ENCODE data around the gene KRT40. TPM values are rescaled to one million over a fixed set of nuclear protein-coding genes. Genes with fewer than 3 reads are reported as not detected.

Gene KRT40
- total and polyA plus RNA-seq, 2 of the 8 experiments (the other 6 are each of a cell fraction or from before 2014, with no cell fraction given): not detected

DNA sequence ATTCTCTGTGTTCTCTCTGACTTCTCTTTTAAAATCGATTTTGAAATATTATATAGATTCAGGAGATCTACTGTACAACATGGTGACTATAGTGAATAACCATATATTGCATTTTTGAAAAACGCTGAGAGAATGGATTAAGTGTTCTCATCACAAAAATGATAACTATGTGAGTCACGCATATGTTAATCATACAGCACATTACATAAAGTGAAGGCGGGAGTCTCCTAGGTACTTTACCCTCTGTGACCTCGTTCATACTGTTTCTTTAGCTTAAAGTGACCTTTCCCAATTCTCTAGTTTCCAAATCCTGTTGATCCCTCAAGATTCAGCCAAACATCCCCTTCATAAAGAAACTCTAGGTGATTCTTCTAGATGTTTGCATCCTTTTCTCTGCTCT is 18.7 kb upstream of the KRT40 start:
- Histone ChIP-seq H3K4me2 (ENCODE audit: insufficient read depth in 1 of 2, low read depth in 2 of 2, low read length in 2 of 2) (no peak overlapping the region), H3K36me3 (ENCODE audit: control insufficient read depth in 2 of 4, insufficient read depth in 4 of 4, low read length in 3 of 4) (no peaks in the 10 kb centered on the region), H3K4ac (replicated peaks; ENCODE audit: insufficient read length, low read depth, low read length) (no peak overlapping the region), H3K9ac (replicated peaks in 1 of 4; ENCODE audit: extremely low read depth in 1 of 4, low read depth in 3 of 4, low read length in 3 of 4) (no peak overlapping the region), H3K79me2 (ENCODE audit: control insufficient read depth in 1 of 2, insufficient read depth in 2 of 2, low read length in 2 of 2) (no peaks in the 10 kb centered on the region), H3K4me1 (replicated peaks in 1 of 4; ENCODE audit: control insufficient read depth in 3 of 4, insufficient read depth in 4 of 4, low read length in 3 of 4) (no peaks in the 10 kb centered on the region), H2BK5ac (ENCODE audit: low read depth, low read length) (no peak overlapping the region), H2BK12ac (ENCODE audit: low read depth, low read length) (no peak overlapping the region), H2BK120ac (replicated peaks; ENCODE audit: low read depth, low read length) (no peak overlapping the region), H3K18ac (ENCODE audit: extremely low read depth, low read length) (no peak overlapping the region), H4K8ac (ENCODE audit: extremely low read depth, insufficient read depth, low read length) (no peak overlapping the region), H3K14ac (ENCODE audit: insufficient read length) (no peak overlapping the region), H4K5ac (ENCODE audit: insufficient read length, low read depth, low read length) (no peak overlapping the region), H3K23me2 (ENCODE audit: low read depth, low read length) (no peaks in the 10 kb centered on the region), H2BK20ac (ENCODE audit: low read length) (no peak overlapping the region), H2BK15ac (ENCODE audit: low read length) (no peak overlapping the region), H3K56ac (replicated peaks; ENCODE audit: insufficient read length, low read depth, low read length) (no peak overlapping the region), H3K9me3 (ENCODE audit: insufficient read depth in 2 of 2, low read depth in 1 of 2, low read length in 1 of 2) (no peaks in the 10 kb centered on the region), H2AFZ (ENCODE audit: low read length) (0 out of 2 replicates have a peak overlapping the region, but pooled peaks have one; percentile 68), H4K91ac (replicated peaks; ENCODE audit: insufficient read length, low read length) (no peak overlapping the region), H3K4me3 (ENCODE audit: extremely low read depth in 1 of 4, insufficient read depth in 2 of 4, low read depth in 3 of 4, low read length in 4 of 4) (no peak overlapping the region), H3K27ac (ENCODE audit: low read depth, low read length) (no peak overlapping the region), H3K23ac (ENCODE audit: insufficient read length) (no peak overlapping the region), H3K79me1 (ENCODE audit: low read depth, low read length) (no peaks in the 10 kb centered on the region), H4K20me1 (replicated peaks in 1 of 2; ENCODE audit: control insufficient read depth in 1 of 2, insufficient read depth in 2 of 2, low read length in 2 of 2) (no peaks in the 10 kb centered on the region), H3K27me3 (replicated peaks in 1 of 4; ENCODE audit: control insufficient read depth in 3 of 4, extremely low read depth in 1 of 4, insufficient read depth in 3 of 4, low read length in 3 of 4) (no peaks in the 10 kb centered on the region), H2AK5ac (ENCODE audit: low read depth, low read length) (no peak overlapping the region)
- ChIA-PET CTCF (ENCODE audit: partially characterized antibody) (no interaction called here), POLR2A (ENCODE audit: partially characterized antibody) (interaction anchor here (1.1 kb wide), 1 partner anchor 15 kb away, joined by 3 read pairs; no protein-coding TSS in a partner anchor)
- FAIRE-seq (no peak), DNase-seq (ENCODE audit: low read depth in 1 of 2, low spot score in 2 of 2) (no peak)
- 78% methylated on average over 5 of the region's 5 CpGs; no CpG with 5 or more reads in 1 of the 2 experiments for WGBS, 2 experiments (ENCODE audit: extremely low coverage in 1 of 2, insufficient coverage in 1 of 2, insufficient read length in 1 of 2, insufficient replicate concordance in 2 of 2, low coverage in 1 of 2, low lambda C conversion rate in 2 of 2, missing lambda C conversion rate in 1 of 2)
- no peak for TF ChIP-seq ATF3 (IDR thresholded peaks at IDR 0.05; ENCODE audit: insufficient read depth, low read depth, low read length)
- TF ChIP-seq RAD21 (IDR thresholded peaks at IDR 0.05 in 1 of 2, conservative IDR thresholded peaks at IDR 0.05 in 1 of 2; ENCODE audit: low read depth in 2 of 2, low read length in 2 of 2): no peak

All from H1 (cell line).